Suppressor macrophage (primary cell): Measurements from ENCODE around the gene SOBP.

Experiments
- DNase-seq, 4 experiments: peaks; one replicate each; pipeline ENCODE4 v3.0.0-alpha.2; 2020 to 2022

SOBP gene

DNA sequence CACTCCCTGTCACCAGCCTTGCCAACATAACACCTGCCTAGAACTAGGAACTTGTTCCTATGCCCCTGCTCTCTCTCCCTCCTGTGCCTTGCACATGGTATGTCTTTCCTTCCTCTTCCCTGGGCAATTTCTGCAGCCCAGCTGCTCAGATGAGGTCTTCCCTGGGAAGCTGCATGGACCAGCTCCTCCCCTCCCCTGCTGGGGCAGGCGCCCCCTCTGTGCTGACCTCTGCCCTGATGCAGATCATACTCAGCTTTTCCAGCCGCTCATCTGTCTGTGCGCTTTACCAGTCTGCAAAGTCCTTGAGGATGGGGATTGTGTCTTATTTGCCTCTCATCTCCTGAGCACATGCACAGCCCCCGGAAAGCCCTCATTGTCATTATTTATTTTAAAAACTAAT lies 172.4 kb downstream of the SOBP start:
- DNase-seq, result no peak

DNA sequence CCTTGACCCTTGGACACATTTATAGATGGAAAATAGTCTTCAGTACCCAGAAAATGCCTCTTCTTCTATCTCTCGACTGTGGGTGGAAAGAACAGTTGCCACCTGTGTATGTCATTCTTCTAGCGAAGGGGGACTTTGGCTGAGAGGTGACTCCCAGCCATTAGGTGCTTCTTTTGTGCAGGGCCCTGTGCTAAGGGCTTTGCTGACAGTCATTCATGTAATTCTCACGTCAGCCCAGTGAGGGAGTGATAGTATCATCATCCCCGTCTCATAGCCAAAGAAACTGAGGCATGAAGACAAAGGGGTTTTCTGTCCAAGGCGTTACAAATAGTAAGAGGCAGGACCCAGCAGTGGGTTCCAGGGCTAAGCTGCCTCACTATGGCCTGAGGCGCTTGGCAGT lies 173.4 kb downstream of the SOBP start:
- DNase-seq, result no peak

DNA sequence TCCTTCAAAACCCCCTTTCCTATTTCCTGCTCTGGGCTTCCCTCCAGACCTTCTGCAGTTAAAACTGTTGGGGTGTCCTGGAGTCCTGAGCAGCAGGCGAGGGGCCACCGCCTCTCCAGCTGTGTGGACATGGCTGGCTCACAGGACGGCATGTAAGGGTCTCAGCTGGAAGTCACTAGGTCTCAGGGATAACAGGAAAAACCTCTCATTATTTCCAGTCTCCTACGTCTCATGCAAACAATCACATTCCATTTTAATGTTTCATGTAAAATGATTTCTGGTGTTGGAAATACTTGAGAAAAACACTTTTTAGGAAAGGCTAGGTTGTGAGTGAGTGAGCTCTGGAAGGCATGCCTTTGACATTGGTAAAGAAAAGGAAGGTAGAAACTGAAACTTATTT lies 175.5 kb downstream of the SOBP start:
- no peak for DNase-seq

DNA sequence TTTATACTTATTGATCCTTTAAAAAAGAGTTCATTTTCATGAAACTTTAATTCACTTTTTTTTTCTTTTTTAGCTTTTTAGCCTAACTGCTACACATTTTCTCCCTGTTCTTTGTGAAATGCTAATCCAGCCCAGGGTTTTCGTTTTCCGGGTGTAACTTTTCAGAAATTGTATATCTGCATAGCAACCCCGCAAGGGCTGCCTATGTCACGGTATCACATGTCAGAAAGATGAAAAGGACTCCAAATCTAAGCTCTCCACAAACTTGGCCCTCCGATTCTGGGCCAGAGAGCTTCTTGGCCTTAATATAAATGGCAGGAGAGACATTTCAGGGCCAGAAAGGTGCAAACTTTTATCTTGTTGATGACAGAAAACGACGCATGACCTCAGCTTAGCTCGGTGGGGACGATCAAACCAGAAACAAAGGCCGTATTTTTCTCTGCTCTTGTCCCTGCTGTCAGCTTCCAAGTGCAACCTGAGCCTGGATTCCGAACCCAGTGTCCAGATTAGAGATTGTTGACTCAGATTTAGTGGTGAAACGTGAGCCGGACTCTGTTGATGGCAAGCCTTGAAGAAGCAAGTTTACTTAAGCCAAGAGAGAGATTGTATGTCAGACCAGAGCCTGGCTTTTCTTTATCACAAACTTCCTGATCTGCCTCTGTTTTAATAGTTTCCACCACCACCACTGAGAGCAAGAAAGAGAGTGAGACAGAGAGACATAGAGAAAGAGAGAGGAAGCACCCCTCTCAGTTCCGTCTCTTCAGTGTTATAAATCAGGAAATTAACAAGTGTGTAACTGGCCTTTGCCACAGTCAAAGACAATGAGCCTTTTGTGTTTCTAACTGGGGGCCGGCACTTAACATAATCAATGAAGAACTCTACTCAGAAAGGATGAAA lies 176.4 kb downstream of the SOBP start:
- DNase-seq, result no peak

DNA sequence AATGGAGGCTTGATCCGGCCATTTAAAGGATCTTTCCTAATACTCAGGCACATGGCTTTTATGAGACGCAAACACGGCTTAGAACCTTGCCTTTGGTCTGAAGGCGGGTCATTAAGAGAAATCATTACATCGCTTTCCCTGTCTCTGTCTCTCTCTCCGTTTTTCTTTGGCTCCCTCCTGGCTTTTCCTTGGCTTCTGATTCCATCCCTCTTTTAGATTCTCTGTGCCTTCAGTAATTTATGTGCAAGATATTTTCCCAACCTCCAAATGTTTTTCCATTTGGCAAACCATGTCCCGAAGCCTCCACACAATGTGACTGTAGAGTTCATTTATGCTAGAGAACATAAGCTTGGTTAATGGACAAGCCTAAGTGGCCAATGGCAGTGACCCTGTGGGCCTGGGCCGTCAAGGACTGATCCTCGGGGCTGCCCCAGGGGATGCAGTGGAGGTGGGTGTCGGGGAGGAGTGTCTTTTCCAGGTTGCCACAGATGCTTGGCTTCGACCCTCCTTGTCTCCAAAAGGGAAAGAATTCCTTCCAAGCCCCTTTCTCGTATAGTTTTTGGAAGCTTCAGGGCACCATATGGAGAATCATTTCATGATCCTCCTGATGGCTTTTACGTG lies 177.2 kb downstream of the SOBP start:
- no peak for DNase-seq

DNA sequence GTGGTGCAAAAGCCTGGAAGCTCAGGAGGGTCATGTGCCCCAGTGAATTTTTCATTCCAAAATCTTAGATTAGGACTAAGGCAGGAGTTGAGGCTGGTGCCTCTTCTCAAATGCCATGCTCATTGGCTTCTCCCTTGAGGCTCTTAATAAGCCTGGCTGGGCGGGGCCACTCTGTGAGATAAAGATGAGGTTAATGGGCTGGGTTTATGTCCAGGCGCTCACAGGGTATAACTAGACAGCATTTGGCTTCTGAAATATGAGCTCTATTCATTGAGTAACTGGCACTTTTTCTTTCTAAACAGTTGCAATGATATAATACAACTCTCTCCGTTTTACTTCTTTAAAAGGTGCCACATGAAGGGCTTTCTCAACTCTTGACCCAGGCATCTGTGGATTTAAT lies 177.9 kb downstream of the SOBP start:
- DNase-seq, result no peak

DNA sequence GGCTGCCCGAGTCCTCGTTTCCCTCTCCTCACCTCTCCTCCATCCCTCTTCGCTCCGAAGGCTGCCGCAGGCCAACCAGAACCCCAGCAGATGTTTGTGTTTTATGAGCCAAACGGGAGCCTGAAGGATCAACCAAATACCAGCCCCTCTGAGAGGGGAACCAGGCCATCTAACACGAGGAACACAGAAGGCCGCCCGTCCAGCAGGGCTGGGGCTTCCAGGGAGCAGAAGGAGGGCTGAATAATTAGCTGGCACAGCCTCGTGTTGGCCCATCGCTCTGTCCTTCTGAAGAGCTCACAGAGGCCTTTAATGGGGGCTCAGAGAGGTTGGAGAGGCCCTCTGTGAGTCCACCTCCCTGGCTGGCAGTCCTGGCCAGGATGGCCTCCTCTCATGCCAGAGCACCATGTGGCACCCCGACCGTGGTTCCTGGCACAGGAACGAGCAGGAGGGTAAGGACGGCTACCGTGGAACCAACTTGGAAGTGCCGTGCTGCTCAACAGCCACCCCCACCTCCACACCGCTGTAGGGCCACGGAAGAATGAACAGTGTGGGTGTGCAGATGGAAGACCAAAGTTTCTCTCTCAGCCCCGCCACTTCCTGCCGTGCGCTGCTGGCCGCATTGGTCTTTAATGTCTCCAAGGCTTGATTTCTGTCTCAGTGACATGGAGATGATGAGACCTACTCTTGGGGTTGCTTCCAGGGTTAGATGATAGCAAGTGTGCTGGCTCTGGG lies 179.0 kb downstream of the SOBP start:
- no peak for DNase-seq

DNA sequence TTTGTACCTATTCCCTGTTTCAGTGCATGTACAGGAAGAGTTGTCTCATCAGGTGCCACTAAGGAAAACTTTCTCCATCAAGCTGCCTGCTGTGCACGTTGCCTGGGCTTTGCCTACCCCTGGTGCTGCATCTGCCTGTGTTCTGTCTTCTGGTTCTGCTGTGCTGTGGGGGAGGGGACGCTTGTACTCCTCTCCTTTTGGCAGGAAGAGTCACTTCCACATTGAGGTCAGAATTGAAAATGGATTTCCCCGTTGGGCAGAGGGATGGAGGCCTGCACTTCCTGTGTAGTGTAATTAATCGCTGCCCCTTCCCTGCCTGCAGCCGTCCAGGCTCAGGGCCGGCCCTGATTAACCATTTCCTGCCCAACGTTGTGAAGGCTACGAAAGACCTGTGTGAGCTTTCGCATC lies 180.9 kb downstream of the SOBP start:
- peak; percentile 81 to 95 (median 89) for DNase-seq

DNA sequence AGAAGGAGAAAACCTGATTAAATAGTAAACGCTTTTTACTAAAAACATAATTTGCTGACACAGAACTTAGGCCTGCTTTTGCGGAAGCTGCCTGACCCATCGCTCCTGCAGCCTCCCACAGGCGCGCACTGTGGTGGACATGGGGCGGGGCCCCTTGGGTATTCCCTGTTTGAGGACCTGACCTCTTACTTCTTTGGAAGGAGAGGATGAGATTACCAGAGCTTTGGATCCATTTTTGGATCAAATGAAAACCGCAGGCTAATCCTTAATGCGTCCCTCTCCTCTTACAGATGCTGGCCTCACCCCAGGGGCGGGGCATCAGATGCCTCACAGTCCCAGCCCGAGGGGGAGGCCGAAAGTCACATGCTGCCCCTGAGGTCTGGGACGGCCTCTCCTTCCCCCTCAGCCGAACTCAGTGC lies 183.2 kb downstream of the SOBP start:
- peak in 2 of 4 experiments; percentile 30 to 34 for DNase-seq

DNA sequence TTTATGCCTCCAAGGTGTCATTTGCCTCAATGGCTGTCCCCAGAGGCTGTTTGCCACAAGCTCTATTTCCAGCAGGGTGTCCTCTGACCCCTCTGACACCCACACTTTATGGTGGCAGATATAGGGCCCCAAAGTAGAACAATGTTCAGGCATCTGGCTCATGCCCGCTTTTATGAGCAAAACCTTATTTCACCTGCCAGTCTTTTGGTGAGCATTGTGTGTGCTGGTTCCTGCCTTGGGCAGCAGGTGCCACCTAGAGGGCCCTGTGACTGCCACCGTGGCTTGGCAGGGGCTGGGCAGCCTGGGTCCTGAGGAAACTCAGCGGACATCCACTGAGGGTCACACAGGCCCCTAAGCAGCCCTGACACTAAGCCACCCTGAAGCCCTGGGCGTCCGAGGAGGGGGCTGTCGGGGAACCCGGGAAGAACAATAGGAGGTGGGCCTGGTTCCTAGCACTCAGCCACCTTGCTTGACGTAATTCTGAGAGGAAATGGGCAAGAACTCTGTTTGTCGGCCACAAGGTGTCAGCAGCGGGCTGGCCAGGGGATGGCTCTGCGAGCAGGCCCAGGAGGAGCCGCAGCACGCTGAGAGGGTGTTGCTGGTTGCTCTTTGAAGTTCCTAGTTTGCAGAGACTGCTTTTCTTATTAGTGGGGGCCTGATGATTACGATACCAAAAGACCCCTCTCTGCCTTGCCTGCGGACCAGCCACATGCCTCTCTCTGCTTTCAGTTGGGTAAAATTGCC lies 185.2 kb downstream of the SOBP start:
- peak; percentile 81 to 94 (median 90) for DNase-seq

DNA sequence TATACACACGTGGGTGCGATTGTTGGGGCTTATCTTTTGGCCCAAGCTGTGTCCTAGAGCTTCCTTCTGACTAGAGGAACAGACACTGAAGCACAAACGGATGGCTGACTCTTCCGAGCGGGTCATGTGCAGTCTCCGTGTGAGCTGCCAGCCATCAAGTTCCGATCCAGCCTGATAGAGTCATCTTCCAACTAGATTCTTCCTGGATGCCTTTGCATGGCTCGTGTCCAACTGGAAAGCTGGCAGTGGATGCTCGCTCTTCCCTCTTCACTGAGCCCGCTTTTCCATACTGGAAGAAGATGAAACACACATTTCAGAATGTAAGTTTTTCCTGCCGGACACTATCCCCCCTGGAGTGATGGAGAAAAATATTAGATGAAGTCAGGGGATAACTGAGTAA lies 186.1 kb downstream of the SOBP start:
- no peak for DNase-seq

DNA sequence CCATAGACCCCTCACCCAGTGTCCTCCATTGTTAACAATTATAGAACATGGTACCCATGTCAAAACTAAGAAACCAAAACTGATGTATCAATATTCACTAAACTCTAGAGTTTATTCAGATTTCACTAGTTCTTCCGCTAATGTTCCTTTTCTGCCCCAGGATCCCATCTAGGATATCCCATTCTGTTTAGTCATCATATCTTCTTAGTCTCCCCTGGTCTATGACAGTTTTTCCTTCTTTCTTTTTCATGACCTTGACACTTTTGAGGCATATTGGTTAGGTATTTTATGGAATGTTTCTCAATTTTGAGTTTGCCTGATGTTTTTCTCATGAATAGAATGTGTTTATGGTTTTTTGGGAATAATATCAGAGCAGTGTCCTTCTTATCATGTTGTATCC lies 187.5 kb downstream of the SOBP start:
- no peak for DNase-seq

DNA sequence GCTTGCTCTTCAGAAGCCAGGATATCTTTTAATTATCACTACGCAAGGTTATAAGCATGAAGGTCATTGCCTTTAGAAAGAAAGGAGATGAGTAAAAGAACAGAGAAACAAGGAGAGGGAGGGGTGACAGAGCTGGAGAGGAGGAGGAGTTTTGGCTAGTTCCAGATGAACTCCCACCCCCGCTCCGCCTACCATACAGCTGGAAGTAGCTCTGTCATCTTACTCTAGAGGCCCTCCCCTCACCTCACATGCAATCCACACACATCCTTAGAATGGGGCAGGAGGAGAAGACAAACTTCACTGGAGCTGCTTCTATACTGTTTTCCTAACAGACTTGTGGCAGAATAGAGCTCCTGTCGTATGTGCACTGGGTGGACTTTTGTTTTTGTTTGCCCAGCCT lies 189.5 kb downstream of the SOBP start:
- peak in 3 of 4 experiments; percentile 34 to 50 (median 35) for DNase-seq

DNA sequence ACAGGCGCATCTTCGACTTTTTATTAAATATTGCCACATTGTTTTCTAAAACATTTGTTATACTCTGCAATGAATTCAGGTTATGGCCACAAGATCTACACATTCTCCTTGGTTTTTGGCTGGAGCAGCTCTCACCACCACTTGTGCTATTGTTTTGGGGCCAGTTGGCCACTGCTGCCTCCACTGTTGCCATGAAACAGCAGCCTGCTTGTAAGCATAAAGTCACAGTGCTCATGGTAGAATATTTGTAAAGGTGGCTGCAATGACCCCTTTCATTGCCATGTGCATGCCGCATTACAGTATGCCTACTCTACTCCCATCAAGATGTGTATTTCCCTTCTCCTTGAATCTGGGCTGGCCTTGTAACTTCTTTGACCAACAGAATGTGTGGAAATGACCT lies 192.8 kb downstream of the SOBP start:
- no peak for DNase-seq

DNA sequence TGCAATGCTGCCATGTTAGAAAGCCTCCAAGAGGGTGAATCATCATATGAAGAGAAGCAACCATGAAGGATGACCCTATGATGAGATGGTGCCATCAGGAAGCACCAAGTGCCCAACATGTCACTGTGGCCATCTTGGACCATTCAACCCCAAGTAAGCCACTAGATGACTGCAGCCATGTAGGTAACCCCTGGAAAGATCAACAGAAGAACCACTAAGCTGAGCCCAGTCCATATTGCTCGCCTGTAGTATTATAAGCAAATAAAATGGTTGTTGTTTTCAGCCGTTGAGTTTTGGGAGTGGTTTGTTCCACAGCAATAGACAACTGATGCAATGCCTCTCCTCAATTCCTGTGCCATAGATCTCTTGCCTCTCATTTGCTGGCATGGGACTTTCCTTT lies 193.3 kb downstream of the SOBP start:
- no peak for DNase-seq

DNA sequence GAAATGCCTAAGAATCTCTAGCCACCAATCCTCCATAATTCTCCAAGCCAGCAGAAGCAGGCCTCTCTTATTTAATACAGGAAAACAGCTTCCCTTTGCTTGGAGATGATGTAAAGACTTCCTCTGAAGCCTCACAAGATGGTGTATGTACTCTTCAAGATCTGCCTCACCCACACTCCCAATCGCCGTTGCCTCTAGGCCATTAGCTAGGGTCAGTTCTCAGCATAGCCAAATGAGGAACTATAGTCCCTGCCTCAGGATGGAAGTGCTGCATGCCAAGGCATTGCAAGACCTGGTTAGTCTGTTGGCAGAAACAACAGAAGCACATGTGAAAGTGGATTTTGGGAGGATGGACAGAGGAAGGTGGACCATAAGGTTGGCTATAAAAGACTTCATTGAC lies 195.1 kb downstream of the SOBP start:
- peak; percentile 51 to 69 (median 59) for DNase-seq

DNA sequence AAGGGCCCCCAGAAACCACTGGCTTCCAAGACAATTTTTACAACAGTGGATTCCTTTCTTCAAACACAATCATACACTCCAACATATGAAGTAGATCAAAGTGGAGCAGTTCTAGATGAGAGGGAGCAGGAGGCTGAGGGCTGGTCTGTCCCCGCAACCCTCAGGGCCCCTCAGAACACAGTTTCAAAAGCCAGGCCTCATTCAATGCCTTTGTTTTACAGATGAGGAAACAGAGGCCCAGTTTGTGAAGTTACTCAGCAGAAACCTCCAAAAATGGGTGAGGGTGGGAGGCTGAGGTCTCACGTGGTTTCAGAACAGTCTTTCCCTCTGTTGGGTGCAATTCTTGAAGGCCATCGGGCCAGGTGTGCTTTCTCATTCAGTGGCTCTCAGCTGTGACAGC lies 199.3 kb downstream of the SOBP start:
- no peak for DNase-seq

DNA sequence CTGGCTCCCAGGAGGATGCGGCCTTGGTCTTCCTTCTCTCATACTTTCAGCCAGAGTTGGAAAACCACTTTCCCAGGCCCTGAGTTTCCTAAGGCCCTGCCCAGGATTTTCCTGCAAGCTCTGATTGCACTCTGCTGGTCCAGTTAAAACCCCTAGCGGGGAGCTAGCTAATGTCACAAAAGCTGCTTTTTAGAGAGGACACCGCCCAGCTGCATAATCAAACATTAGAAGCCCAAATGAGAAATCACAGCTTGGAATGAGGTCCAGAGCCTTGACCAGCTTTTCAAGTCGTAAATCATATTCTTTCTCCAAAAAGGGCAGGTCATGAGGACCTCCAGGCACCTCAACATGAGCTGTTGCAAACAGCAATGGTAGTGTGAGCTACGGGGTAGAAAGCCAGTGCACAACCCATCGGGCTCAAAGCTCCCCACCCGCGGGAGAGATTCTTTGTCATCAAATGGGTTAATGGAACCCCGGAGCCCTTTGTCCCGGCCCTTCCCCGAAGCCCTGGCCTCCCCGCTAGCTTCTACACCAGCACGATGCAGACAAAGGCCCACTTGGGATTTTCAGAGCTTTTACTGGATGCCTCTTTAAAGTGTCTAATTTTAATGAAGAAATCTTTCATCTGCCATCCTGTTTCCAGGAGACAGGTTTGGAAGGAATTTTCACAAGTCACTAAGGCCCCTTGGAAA lies 200.2 kb downstream of the SOBP start:
- no peak for DNase-seq

DNA sequence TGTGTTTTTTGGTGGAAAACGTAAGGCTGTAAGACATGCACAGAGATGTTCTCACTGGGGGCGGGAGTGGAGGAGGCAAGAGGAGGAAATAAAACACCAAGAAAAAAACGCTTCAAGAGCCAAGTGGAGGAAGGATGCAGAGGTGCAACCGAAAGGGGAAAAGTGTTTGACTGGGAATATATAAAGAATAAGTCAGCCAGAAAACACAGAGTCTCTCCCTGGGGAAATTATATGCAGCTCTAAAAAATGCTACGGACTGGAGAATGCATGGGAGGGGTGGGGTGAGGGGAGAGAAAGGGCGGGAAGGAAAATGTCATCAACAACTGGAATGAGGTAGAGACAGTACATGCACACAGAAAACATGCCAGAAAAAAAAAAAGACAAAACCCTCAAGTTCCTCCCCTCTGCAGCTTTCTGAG lies 200.7 kb downstream of the SOBP start:
- no peak for DNase-seq

DNA sequence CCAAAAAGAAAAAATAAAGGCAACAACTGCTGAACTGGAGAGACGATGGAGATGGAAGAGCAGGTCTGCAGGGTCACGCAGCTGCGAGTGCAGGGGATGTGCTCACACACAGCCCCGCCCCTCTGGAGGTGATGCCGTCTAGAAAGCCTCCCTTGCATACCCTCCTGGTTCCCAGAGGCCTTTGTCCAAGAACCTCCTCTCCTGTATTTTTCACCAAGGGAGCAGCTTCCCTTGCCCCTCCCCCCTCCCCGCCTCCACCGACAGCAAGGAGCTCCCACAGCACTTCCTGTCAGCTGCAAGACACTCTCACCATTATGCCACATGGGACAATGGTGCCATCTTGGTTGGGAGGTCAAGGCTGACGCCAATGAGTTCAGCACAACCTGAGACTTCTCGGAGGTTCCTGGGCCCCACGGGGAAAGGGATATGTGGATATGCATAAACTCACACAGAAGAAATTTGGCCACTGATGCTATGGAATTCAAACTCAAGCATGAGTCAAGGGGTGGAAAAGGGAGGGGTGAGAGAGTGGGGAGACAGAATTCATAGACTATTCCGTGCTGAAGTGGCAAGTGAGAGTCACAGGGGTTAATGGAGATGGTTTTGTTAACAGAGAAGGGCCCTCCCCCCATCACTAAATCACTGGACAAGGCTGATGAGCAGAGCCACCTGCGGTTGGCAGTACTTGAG lies 201.3 kb downstream of the SOBP start:
- DNase-seq, result no peak

DNA sequence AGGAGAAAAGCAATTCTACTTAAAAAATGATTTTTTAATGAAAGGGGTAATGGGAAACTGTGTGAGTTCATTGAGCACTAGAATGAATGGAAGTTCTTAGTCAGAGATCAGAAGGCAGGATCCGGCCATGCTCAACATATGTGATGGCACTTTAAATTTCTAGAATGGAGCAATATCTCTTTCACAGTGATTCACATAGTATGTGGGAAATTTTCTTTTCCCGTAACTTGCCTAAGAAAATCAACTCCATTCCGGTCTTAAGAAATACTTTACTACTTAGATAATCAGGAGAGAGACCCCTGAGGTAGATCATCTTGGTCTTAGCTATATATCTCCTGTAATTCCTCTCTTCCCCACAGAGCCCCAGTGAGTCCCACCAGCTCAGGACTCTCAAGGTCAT lies 202.4 kb downstream of the SOBP start:
- DNase-seq, result no peak
